Measurements from ENCODE around the gene FBXO30. TPM values are rescaled to one million over a fixed set of nuclear protein-coding genes. Genes with fewer than 3 reads are reported as not detected.

FBXO30 gene
- total RNA-seq, 2 donors from 2014 or later = 5.4 to 9.0 TPM

DNA sequence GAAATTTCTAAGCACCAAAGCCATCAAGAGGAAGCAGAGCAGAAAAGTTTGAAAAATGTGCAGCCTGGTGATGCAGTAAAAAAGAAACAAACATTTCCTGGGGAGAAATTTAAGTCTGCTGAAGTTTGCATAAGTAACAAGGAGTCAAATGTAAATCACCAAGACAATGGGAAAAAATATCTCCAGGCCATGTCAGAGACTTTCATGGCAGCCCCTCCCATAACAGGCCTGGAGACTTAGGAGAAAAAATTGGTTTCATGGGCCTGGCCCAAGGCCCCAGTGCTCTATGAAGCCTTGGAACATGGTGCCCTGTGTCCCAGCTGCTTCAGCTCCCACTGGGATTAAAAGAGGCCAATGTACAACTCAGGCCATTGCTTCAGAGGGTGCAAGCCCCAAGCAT lies 49.1 kb downstream of the FBXO30 start:
- intact Hi-C loops (cut with DNase I) = no loop called here
- TF ChIP-seq, protein P1, sequence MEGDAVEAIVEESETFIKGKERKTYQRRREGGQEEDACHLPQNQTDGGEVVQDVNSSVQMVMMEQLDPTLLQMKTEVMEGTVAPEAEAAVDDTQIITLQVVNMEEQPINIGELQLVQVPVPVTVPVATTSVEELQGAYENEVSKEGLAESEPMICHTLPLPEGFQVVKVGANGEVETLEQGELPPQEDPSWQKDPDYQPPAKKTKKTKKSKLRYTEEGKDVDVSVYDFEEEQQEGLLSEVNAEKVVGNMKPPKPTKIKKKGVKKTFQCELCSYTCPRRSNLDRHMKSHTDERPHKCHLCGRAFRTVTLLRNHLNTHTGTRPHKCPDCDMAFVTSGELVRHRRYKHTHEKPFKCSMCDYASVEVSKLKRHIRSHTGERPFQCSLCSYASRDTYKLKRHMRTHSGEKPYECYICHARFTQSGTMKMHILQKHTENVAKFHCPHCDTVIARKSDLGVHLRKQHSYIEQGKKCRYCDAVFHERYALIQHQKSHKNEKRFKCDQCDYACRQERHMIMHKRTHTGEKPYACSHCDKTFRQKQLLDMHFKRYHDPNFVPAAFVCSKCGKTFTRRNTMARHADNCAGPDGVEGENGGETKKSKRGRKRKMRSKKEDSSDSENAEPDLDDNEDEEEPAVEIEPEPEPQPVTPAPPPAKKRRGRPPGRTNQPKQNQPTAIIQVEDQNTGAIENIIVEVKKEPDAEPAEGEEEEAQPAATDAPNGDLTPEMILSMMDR (IDR thresholded peaks at IDR 0.05) = no peak
- H3K4me1 ChIP-seq = no peaks in the 10 kb centered on the region
- H3K9ac ChIP-seq (ENCODE audit: low read depth in 2 of 2, low read length in 2 of 2) = no peak overlapping the region
- H3K9me3 ChIP-seq = no peaks in the 10 kb centered on the region
- H3K27me3 ChIP-seq = no peaks in the 10 kb centered on the region
- no peak overlapping the region for H3K4me3 ChIP-seq
- H3K27ac ChIP-seq = no peak overlapping the region
- no peak for DNase-seq
- no peaks in the 10 kb centered on the region for H3K36me3 ChIP-seq

DNA sequence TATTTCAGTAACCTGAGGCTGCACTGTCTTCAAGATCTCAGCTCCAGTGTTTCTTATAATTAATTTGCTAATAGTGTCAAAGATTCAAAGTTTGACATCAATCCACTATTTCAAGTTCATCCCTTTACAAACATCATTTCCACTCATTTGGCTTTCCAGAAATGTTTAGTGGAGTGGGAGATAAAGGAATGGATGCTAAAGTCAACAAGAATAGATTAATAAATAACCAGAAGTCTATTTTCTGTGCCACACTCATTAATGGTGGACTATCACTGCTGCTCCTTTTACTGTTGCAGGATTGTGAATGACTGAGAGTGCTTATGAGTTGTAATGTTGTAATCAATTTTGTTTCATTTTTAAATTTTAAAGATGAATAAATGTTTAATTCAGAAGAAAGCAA lies 50.9 kb downstream of the FBXO30 start:
- TF ChIP-seq, protein P1 (IDR thresholded peaks at IDR 0.05) = no peak
- Histone ChIP-seq H3K9me3 (no peaks in the 10 kb centered on the region), H3K4me3 (no peak overlapping the region), H3K4me1 (no peaks in the 10 kb centered on the region), H3K36me3 (no peaks in the 10 kb centered on the region), H3K27ac (no peak overlapping the region), H3K9ac (ENCODE audit: low read depth in 2 of 2, low read length in 2 of 2) (no peak overlapping the region), H3K27me3 (no peaks in the 10 kb centered on the region)
- intact Hi-C loops (cut with DNase I) = no loop called here
- no peak for DNase-seq

DNA sequence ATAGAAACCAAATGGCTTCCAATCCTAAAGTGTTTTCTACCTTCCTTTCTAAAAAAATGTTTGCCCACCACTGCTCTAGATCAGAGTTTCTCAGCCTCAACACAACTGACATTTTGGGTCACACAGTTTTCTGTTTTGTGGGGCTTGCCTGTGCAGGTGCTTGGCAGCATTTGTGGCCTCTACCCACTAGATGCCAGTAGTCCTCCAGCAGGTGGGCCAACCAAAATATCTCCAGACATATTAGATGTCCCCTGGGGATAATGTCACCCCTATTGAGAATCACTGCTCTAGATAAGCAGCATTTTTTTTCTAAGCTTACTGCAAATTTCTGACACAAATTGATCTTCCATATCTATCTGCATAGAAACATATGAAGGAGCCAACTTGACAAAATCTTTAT lies 53.0 kb downstream of the FBXO30 start:
- Histone ChIP-seq H3K4me1 (no peaks in the 10 kb centered on the region), H3K36me3 (no peaks in the 10 kb centered on the region), H3K27me3 (no peaks in the 10 kb centered on the region), H3K27ac (no peak overlapping the region), H3K9me3 (no peaks in the 10 kb centered on the region), H3K4me3 (no peak overlapping the region), H3K9ac (ENCODE audit: low read depth in 2 of 2, low read length in 2 of 2) (no peak overlapping the region)
- DNase-seq = no peak
- TF ChIP-seq, protein P1 (IDR thresholded peaks at IDR 0.05) = no peak
- intact Hi-C loops (cut with DNase I) = no loop called here

DNA sequence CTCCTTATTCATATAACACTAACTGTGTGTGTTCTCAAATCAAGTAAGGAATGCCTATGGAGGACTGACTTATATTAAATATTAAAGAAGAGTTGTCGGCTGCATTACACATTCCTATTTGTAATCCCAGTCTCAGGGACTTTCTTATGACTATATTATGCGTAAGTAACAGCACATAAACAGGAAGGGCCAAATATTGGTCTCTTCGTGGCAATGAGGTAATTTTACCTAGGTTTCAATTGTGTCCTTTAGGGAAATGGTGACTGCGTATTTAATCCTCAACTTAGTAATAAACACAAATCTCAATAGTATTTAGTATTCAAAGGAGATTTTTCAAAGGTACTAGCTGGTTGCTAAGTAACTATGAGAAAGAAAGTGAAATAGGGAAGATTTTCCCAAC lies 56.5 kb downstream of the FBXO30 start:
- Histone ChIP-seq H3K4me3 (no peak overlapping the region), H3K27me3 (no peaks in the 10 kb centered on the region), H3K27ac (no peak overlapping the region), H3K4me1 (no peaks in the 10 kb centered on the region), H3K36me3 (no peaks in the 10 kb centered on the region), H3K9ac (ENCODE audit: low read depth in 2 of 2, low read length in 2 of 2) (no peak overlapping the region), H3K9me3 (no peaks in the 10 kb centered on the region)
- no peak for DNase-seq
- TF ChIP-seq, protein P1 (IDR thresholded peaks at IDR 0.05) = no peak
- intact Hi-C loops (cut with DNase I) = no loop called here

DNA sequence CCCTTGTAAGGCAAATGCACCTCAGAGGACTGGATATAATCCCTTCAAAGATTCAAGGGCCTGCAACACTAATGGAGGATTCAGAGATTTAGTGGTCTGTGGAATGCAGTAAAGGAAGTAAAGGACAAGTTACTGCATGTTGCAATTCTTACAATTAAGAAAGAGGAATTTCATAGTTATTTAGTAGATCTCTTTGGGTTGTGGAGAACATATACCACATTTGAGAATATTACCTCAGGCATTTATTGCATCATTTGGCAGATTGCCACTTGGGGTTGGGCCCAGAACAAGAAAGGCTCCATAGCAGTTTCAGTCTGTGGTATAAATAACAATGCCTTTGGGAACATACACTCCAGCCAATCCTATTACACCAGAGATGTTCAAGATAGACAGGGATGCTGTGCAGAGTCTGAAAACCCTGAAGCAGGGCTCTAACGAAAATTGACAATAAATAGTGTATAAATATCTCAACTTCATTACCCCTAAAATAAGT lies 58.4 kb downstream of the FBXO30 start:
- intact Hi-C loops (cut with DNase I) = no loop called here

More for the DNA sequence above, 58.4 kb downstream of the FBXO30 start:
- H3K9me3 ChIP-seq = no peaks in the 10 kb centered on the region
- no peak overlapping the region for H3K27ac ChIP-seq
- no peak for DNase-seq
- TF ChIP-seq, protein P1 (IDR thresholded peaks at IDR 0.05) = no peak
- H3K9ac ChIP-seq (ENCODE audit: low read depth in 2 of 2, low read length in 2 of 2) = no peak overlapping the region
- H3K36me3 ChIP-seq = no peaks in the 10 kb centered on the region
- H3K27me3 ChIP-seq = no peaks in the 10 kb centered on the region
- H3K4me1 ChIP-seq = no peaks in the 10 kb centered on the region
- H3K4me3 ChIP-seq = no peak overlapping the region

Data from colonic mucosa (tissue), 4 donors.